Sigmoid colon (tissue), 3 donors: Measurements from ENCODE around the gene NFIA.

Experiments
- POLR2A ChIP-seq, 2 donors: fragments of 450-650 bp; IDR thresholded peaks; one replicate each; pipeline ENCODE4 v1.6.1; 2016; ENCODE audit warnings: antibody characterized with exemption in 2 of 2, mild to moderate bottlenecking in 2 of 2, moderate library complexity in 2 of 2
- TF ChIP-seq, protein P1 (sequence below), 4 experiments: fragments of 450-650 bp in 3 of 4; fragments of 200-600 bp in 1 of 4; IDR thresholded peaks; one replicate each; pipeline ENCODE4 v1.5.1; 2016 to 2019; ENCODE audit warnings: antibody characterized with exemption in 4 of 4, mild to moderate bottlenecking in 3 of 4, moderate library complexity in 2 of 4

GRCh38 chr1:61215119-61215518 is 132.8 kb downstream of the NFIA start:
- TF ChIP-seq, protein P1, sequence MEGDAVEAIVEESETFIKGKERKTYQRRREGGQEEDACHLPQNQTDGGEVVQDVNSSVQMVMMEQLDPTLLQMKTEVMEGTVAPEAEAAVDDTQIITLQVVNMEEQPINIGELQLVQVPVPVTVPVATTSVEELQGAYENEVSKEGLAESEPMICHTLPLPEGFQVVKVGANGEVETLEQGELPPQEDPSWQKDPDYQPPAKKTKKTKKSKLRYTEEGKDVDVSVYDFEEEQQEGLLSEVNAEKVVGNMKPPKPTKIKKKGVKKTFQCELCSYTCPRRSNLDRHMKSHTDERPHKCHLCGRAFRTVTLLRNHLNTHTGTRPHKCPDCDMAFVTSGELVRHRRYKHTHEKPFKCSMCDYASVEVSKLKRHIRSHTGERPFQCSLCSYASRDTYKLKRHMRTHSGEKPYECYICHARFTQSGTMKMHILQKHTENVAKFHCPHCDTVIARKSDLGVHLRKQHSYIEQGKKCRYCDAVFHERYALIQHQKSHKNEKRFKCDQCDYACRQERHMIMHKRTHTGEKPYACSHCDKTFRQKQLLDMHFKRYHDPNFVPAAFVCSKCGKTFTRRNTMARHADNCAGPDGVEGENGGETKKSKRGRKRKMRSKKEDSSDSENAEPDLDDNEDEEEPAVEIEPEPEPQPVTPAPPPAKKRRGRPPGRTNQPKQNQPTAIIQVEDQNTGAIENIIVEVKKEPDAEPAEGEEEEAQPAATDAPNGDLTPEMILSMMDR (IDR thresholded peaks at IDR 0.05) = no peak
- no peak for TF ChIP-seq POLR2A (IDR thresholded peaks at IDR 0.05)
